GM18502 (cell line): ENCODE data around the gene SPINK9.
A peak's percentile ranks its signal among the peaks of the same experiment; 100 is the strongest.

Experiments
- ATAC-seq: cut with Tn5 transposase; IDR thresholded peaks from one replicate; pipeline ENCODE4 v1.9.1; 2021; ENCODE audit warnings: mild to moderate bottlenecking; ENCODE audit not compliant: unreplicated experiment, poor library complexity

SPINK9 gene

GRCh38 chr5:148353634-148354033 lies 18.3 kb downstream of the SPINK9 start:
- ATAC-seq: no peak

DNA sequence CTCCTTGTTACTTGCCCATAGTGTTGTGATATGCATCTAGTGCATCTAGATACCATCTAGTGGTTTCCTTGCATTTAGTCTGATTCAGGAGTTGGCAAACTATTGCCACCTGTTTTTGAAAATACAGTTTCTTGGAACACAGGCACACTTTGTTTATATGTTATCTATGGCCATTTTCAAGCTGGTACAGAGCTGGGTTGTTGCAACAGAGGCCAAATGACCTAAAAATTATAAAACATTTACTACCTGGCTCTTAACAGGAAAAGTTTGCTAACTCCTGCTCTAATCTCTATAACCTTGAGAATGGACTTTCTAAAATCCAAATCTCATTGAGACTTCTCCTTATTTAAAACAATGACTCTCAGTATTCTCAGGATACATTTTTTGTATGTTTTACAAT lies 29.0 kb downstream of the SPINK9 start:
- no peak for ATAC-seq

GRCh38 chr5:148368299-148368698 lies 32.9 kb downstream of the SPINK9 start:
- ATAC-seq: no peak

GRCh38 chr5:148372166-148372725 lies 36.9 kb downstream of the SPINK9 start:
- ATAC-seq: no peak

DNA sequence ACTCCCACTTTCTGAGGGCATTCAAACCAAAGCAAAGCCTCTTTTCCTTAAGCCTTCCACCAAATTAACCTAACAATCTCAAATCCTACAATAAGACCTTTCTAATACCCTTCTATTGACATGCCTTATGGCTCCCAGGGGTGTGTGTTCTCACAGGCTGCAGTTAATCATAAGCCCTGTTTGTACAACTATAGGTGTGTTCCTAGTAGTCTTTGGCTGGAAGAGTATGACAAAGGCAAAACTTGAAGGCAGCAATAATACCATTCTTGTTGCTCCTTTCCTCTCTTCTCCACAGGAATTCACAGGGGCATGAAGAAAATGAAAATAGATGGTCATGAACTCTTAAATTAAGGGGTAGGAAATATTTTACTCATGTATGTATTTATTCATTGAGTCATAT lies 37.5 kb downstream of the SPINK9 start:
- no peak for ATAC-seq

DNA sequence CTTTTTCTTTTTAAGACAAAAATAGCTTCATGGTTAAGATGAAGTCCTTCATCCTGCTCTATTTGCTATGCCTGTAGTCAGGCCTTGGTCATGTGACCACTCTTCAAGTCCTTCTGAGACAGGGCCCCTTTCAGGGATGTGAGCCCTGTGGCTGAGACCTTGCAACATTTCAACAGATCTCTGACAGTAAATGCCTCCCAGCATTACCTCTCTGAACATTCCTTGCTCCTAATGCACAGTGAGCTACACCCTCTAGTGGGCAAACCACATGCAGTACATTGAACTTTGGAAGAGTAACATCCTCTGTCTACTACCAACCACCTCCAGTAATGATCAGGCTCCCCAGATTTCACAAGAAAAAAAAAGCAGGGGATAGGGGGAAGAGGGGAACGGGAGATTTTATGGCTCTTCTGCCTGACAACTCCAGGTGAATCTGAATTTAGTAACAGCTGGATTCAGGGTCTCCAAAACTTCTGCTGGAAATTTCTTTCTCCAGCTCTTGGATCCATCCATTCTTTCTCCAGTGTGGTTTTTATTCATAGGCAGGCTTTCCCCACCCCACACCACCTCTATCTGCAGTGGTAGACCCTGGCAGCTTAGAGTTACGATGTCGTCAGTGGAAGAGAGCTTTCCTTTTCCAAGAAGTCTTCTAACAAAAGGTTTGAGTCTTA lies 39.5 kb downstream of the SPINK9 start:
- ATAC-seq: peak; percentile 96

- no peak for ATAC-seq
Measured at GRCh38 chr5:148376198-148376597, 40.8 kb downstream of the SPINK9 start.

- ATAC-seq: no peak
Measured at GRCh38 chr5:148378670-148379069, 43.3 kb downstream of the SPINK9 start.

GRCh38 chr5:148379340-148379739 lies 44.0 kb downstream of the SPINK9 start:
- no peak for ATAC-seq

- ATAC-seq: no peak
Measured at GRCh38 chr5:148381906-148382305, 46.5 kb downstream of the SPINK9 start.

GRCh38 chr5:148382961-148383360 lies 47.6 kb downstream of the SPINK9 start:
- no peak for ATAC-seq

- ATAC-seq: peak; percentile 99
Measured at GRCh38 chr5:148383564-148384379, 48.4 kb downstream of the SPINK9 start, which contains the start of gene FBXO38. TSS of gene FBXO38 (plus strand) at chr5:148383958. CDS start at chr5:148394777, 10,819 bp downstream.

DNA sequence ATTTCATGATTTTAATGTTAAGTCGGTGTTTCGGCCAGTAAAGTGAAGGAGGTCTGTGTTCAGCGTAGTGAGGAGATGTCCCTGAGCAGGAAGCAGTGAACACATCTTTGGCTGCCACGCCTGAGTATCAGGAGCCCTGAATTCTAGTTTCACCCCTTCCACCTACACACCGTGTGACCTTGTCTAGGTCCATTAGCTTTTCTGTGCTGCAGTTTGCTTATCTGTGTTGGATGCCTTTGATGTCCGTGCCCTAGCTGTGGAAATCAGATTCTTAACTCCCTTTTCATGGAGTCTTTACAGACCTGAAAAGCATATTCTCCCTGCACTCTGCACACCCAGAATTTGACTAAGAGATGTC lies 49.0 kb downstream of the SPINK9 start:
- ATAC-seq: peak; percentile 19

DNA sequence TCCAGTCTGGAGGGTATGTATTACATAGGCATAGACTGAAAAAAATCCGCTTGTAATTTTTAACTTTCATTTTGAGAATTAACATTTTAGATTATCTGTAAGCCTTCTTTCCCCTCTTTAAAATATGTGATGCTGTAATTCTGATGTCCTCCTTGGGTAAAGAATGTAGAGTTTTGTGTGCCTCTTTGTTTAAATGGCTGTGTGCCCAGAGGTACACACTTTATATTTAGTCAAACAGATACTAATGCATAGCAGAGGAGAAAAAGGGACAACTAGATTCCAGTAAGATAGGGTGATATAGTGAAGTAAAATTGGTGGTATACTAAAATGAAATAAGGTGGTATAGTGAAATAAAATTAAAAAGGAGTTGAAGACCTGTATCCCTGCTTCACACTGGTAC lies 49.7 kb downstream of the SPINK9 start:
- no peak for ATAC-seq

DNA sequence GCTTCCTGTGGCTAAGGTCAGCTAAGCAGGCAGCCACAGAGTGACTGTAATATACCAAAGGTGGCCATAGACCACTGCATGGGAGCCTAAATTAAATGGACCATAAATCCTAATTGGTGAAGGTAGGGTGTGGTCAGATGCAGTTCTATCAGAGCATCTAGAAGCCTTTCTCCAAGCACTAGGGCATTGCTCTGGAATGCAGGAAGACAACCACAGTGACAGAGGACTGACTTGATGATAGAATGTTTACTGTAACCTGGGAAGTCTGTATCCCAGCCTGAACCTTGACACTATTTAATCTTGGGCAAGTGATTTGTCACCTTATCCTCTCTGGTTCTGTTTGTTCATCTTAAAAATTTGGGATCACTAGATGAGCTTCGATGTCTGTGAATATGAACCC lies 50.7 kb downstream of the SPINK9 start:
- ATAC-seq: no peak

GRCh38 chr5:148387325-148387724 lies 52.0 kb downstream of the SPINK9 start:
- ATAC-seq: no peak

GRCh38 chr5:148388696-148389095 lies 53.3 kb downstream of the SPINK9 start:
- ATAC-seq: no peak
